ENCODE results near the gene CAMTA1. TPM values are rescaled to one million over a fixed set of nuclear protein-coding genes. Genes with fewer than 3 reads are reported as not detected.

Gene CAMTA1
- total and polyA plus RNA-seq, 8 donors = 13.0 to 54.2 (median 23.6) TPM

DNA sequence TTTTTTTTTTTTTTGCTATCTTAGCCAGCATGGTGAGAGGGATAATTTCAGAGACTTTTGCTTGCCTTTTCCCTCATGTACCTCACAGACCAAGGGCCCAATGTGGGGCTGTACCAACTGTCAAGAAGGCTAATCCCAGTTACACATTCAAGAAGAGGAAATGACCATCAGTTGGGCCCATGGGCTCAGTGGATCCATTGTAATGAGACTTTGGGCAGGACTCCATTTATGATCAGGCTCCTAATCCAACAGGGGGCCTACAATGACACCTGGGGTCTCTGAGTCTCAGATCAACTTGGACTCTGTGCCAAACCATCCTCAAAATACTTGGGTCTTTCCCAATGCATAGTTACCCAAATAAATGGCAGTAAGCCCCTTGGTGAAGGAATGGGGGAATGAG, 535.4 kb downstream of the CAMTA1 start:
- intact Hi-C loops (cut with DNase I) = no loop called here
- DNase-seq = no peak
- Histone ChIP-seq H3K4me3 (no peak overlapping the region), H3K27me3 (no peaks in the 10 kb centered on the region), H3K27ac (no peak overlapping the region), H3K36me3 (no peaks in the 10 kb centered on the region), H3K9me3 (no peaks in the 10 kb centered on the region), H3K4me1 (no peaks in the 10 kb centered on the region)
- ATAC-seq = no peak
- TF ChIP-seq, protein P1, sequence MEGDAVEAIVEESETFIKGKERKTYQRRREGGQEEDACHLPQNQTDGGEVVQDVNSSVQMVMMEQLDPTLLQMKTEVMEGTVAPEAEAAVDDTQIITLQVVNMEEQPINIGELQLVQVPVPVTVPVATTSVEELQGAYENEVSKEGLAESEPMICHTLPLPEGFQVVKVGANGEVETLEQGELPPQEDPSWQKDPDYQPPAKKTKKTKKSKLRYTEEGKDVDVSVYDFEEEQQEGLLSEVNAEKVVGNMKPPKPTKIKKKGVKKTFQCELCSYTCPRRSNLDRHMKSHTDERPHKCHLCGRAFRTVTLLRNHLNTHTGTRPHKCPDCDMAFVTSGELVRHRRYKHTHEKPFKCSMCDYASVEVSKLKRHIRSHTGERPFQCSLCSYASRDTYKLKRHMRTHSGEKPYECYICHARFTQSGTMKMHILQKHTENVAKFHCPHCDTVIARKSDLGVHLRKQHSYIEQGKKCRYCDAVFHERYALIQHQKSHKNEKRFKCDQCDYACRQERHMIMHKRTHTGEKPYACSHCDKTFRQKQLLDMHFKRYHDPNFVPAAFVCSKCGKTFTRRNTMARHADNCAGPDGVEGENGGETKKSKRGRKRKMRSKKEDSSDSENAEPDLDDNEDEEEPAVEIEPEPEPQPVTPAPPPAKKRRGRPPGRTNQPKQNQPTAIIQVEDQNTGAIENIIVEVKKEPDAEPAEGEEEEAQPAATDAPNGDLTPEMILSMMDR (IDR thresholded peaks at IDR 0.05) = no peak
- FAIRE-seq = no peak

DNA sequence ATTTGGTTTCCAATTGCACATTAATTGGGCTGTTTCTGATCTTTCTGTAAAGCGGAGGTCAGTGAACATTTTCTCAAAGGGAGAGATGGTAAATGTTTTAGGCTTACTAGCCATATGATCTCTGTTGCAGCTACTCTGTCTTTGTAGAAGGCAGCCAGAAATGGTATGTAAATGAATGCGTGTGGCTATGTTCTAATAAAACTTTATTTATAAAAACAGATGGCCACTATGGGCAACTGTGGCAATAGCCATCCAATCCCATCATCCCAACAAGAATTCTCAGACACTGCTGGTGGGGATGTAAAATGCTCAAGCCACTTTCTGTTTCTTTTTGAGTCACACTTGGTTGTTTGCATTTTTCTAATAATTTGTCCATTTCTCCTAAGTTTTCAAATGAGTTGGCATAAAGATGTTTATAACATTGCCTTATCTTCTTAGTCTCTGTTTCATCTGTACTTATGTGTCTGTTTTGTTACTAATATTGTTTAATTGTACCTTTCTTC, 537.1 kb downstream of the CAMTA1 start:
- TF ChIP-seq, protein P1 (IDR thresholded peaks at IDR 0.05) = no peak
- no peak for DNase-seq
- Histone ChIP-seq H3K36me3 (no peaks in the 10 kb centered on the region), H3K4me3 (no peak overlapping the region), H3K27ac (no peak overlapping the region), H3K27me3 (no peaks in the 10 kb centered on the region), H3K9me3 (no peaks in the 10 kb centered on the region), H3K4me1 (no peaks in the 10 kb centered on the region)
- intact Hi-C loops (cut with DNase I) = no loop called here
- 92 to 94% methylated on average over 2 of the region's 2 CpGs for WGBS, 2 donors
- no peak for FAIRE-seq
- ATAC-seq = no peak

DNA sequence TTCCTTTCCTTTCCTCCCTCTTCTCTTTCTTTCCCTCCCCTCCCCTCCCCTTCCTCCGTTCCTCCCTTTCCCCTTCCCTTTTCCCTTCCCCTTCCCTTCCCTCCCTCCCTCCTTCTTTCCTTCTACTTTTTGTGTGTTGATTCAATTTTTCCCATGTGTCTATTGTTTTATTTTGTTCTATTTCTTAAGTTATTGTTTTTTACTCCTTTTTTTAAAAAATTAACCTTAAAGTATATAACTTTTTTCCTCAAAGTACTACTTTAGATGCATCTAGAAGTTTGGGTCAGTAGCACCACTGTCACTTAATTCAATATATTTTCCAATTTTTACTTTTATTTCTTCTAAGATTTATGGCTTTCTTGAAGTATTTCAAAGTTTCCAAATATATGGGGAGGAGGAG, 537.7 kb downstream of the CAMTA1 start:
- ATAC-seq = no peak
- intact Hi-C loops (cut with DNase I) = no loop called here

DNA sequence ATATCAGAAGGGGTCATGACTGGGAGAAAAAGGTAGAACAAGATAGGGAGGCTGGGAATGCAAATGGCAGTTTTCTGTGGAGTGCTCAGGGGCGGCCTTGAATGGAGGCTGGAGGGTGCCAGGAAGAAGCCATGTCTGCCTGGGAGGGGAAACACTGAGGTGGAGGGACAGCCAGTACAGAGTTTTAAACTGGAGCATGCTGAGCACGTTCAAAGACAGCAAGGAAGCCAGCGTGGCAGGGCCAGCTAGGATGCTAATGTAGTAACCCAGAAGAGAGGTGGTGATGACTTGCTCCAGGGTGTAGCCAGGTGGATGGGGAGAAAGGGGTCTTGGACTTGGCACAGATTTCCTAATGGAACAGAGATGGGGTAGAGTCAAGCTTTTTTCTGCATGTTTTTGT, 540.0 kb downstream of the CAMTA1 start:
- H3K27me3 ChIP-seq = peaks cover 0 to 5% (median 0%) of the 10 kb centered on the region in 4 donors
- WGBS, 2 donors = 73 to 80% methylated on average over 3 of the region's 3 CpGs
- H3K4me1 ChIP-seq = no peaks in the 10 kb centered on the region
- no peaks in the 10 kb centered on the region for H3K36me3 ChIP-seq
- H3K27ac ChIP-seq = no peak overlapping the region
- intact Hi-C loops (cut with DNase I) = no loop called here
- DNase-seq = no peak
- TF ChIP-seq, protein P1 (IDR thresholded peaks at IDR 0.05) = no peak
- ATAC-seq = no peak
- no peak overlapping the region for H3K4me3 ChIP-seq
- H3K9me3 ChIP-seq = no peaks in the 10 kb centered on the region
- FAIRE-seq = no peak

More for the DNA sequence above, 537.7 kb downstream of the CAMTA1 start:
- no peaks in the 10 kb centered on the region for H3K36me3 ChIP-seq
- WGBS, 2 donors = 38 to 77% methylated on average over 1 of the region's 1 CpG
- TF ChIP-seq, protein P1 (IDR thresholded peaks at IDR 0.05) = no peak
- no peaks in the 10 kb centered on the region for H3K9me3 ChIP-seq
- DNase-seq = no peak
- no peak for FAIRE-seq
- H3K4me1 ChIP-seq = no peaks in the 10 kb centered on the region
- H3K27ac ChIP-seq = no peak overlapping the region
- H3K27me3 ChIP-seq = peaks cover 0 to 3% (median 0%) of the 10 kb centered on the region in 4 donors
- no peak overlapping the region for H3K4me3 ChIP-seq

DNA sequence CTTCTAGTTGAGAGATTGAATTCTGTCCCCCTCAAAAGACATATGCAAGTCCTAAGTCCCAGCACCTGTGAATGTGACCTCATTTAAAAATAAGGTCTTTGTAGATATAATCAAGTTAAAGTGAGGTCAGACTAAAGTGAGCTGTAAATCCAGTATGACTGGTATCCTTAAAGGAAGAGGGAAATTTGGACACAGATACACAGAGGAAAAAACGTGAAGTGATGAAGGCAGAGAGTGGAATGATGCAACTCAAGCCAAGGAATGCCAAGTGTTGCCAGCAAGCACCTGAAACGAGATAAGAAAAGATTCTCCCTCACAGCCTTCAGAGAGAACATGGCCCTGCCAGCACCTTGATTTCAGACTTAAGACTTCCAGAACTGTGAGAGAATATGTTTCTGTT, 541.1 kb downstream of the CAMTA1 start:
- no peak overlapping the region for H3K27ac ChIP-seq
- FAIRE-seq (no peak), DNase-seq (no peak), ATAC-seq (no peak)
- no peaks in the 10 kb centered on the region for H3K4me1 ChIP-seq
- intact Hi-C loops (cut with DNase I) = no loop called here
- 23 to 30% methylated on average over 2 of the region's 2 CpGs for WGBS, 2 donors
- peaks cover 0 to 5% (median 0%) of the 10 kb centered on the region in 4 donors for H3K27me3 ChIP-seq
- no peaks in the 10 kb centered on the region for H3K9me3 ChIP-seq
- H3K36me3 ChIP-seq = no peaks in the 10 kb centered on the region
- H3K4me3 ChIP-seq = no peak overlapping the region
- TF ChIP-seq, protein P1 (IDR thresholded peaks at IDR 0.05) = no peak
